B cell (primary cell): ENCODE measurements around the gene DOK5. TPM values are rescaled to one million over a fixed set of nuclear protein-coding genes. Genes with fewer than 3 reads are reported as not detected.

Experiments
- ATAC-seq: fragments of 200-7000 bp; cut with Tn5 transposase; one replicate; pipeline ENCODE4 v1.10.0; 2021; ENCODE audit warnings: low read depth, mild to moderate bottlenecking, moderate number of reproducible peaks, moderate library complexity
- CTCF ChIA-PET: fragments of 350-600 bp; sonication (Branson Sonifier 250); formaldehyde crosslinking; loops from one replicate; lab custom pipeline; 2021; ENCODE audit warnings: antibody characterized with exemption, inconsistent platforms; lab: Charles Lee
- POLR2A ChIA-PET: fragments of 350-600 bp; sonication (Branson Sonifier 250); formaldehyde crosslinking; loops from one replicate; lab custom pipeline; 2021; ENCODE audit warnings: antibody characterized with exemption; lab: Charles Lee
- DNase-seq: peaks from one replicate; pipeline ENCODE4 v3.0.0; 2013
- H2AFZ ChIP-seq: 2 replicates; pipeline ENCODE4 v1.6.1; 2012; ENCODE audit warnings: mild to moderate bottlenecking, low read depth, low read length; ENCODE audit not compliant: insufficient read depth, poor library complexity, severe bottlenecking
- H3K27ac ChIP-seq, 2 donors: 1 replicate in 1 of 2; 2 replicates in 1 of 2; pipeline ENCODE4 v1.5.1; 2012 to 2013; ENCODE audit warnings: low read length in 2 of 2, mild to moderate bottlenecking in 2 of 2, moderate library complexity in 1 of 2
- H3K27me3 ChIP-seq, 4 experiments: fragments of 200-600 bp in 1 of 4; sonication (generic) in 1 of 4; replicated peaks in 1 of 4; 1 replicate in 2 of 4; 2 replicates in 2 of 4; pipeline versions ENCODE4 v1.6.1 to v1.7.0; 2013 to 2016; ENCODE audit warnings: low read length in 3 of 4, mild to moderate bottlenecking in 2 of 4, mixed read lengths in 1 of 4, moderate library complexity in 1 of 4; ENCODE audit not compliant: insufficient read depth in 4 of 4, control insufficient read depth in 3 of 4; ENCODE audit errors: control extremely low read depth in 1 of 4
- H3K36me3 ChIP-seq, 2 experiments: replicated peaks in 1 of 2; 1 replicate in 1 of 2; 2 replicates in 1 of 2; pipeline versions ENCODE4 v1.6.1 to v1.7.1; 2013; ENCODE audit warnings: low read length in 1 of 2; ENCODE audit not compliant: insufficient read depth in 2 of 2, control insufficient read depth in 1 of 2; ENCODE audit errors: control extremely low read depth in 1 of 2, extremely low read depth in 1 of 2
- H3K4me1 ChIP-seq, 2 donors: fragments of 200-600 bp in 1 of 2; sonication (generic) in 1 of 2; 1 replicate in 1 of 2; 2 replicates in 1 of 2; pipeline versions ENCODE4 v1.5.1 to v1.6.1; 2013 to 2017; ENCODE audit warnings: low read length in 2 of 2; ENCODE audit not compliant: control insufficient read depth in 2 of 2, insufficient read depth in 2 of 2
- H3K4me2 ChIP-seq: replicated peaks from 2 replicates; pipeline ENCODE3; 2012; ENCODE audit warnings: mild to moderate bottlenecking, low read depth, low read length; ENCODE audit not compliant: poor library complexity, severe bottlenecking
- H3K4me3 ChIP-seq, 5 experiments: fragments of 200-600 bp in 1 of 5; sonication (generic) in 1 of 5; 1 replicate in 3 of 5; 2 replicates in 2 of 5; pipeline versions ENCODE4 v1.5.1 to v1.7.0; 2011 to 2016; ENCODE audit warnings: low read length in 4 of 5, mild to moderate bottlenecking in 4 of 5, low read depth in 2 of 5, control low read depth in 1 of 5, moderate library complexity in 1 of 5; ENCODE audit not compliant: insufficient read depth in 1 of 5; ENCODE audit errors: control extremely low read depth in 1 of 5, extremely low read depth in 1 of 5
- H3K79me2 ChIP-seq: fragments of 200-600 bp; sonication (generic); one replicate; pipeline ENCODE4 v1.6.0; 2016; ENCODE audit warnings: low read length; ENCODE audit not compliant: control insufficient read depth, insufficient read depth
- H3K9ac ChIP-seq: fragments of 200-600 bp; sonication (generic); 2 replicates; pipeline ENCODE4 v1.6.1; 2017; ENCODE audit warnings: mild to moderate bottlenecking, low read length, moderate library complexity
- H3K9me3 ChIP-seq, 3 donors: one replicate each; pipeline versions ENCODE4 v1.6.1 to v1.7.1; 2013; ENCODE audit warnings: low read length in 2 of 3; ENCODE audit not compliant: control insufficient read depth in 2 of 3, insufficient read depth in 1 of 3; ENCODE audit errors: control extremely low read depth in 1 of 3
- H4K20me1 ChIP-seq: 2 replicates; pipeline ENCODE4 v1.6.0; 2012; ENCODE audit warnings: mild to moderate bottlenecking, low read length; ENCODE audit not compliant: insufficient read depth, control insufficient read depth, poor library complexity, severe bottlenecking
- H3K27ac Mint-ChIP-seq: one replicate; pipeline ENCODE4 v1.8.0; 2021; ENCODE audit warnings: mixed read lengths
- H3K27me3 Mint-ChIP-seq: one replicate; pipeline ENCODE4 v1.8.0; 2021; ENCODE audit warnings: mixed read lengths
- H3K4me1 Mint-ChIP-seq: one replicate; pipeline ENCODE4 v1.8.0; 2021; ENCODE audit warnings: mixed read lengths
- H3K4me3 Mint-ChIP-seq: one replicate; pipeline ENCODE4 v1.8.0; 2021; ENCODE audit warnings: mixed read lengths
- H3K9me3 Mint-ChIP-seq: one replicate; pipeline ENCODE4 v1.8.0; 2022; ENCODE audit warnings: mixed read lengths; ENCODE audit not compliant: insufficient read depth
- EZH2 ChIP-seq: IDR thresholded peaks from 2 replicates; pipeline ENCODE4 v1.6.1; 2012; ENCODE audit warnings: borderline replicate concordance, low read depth, mild to moderate bottlenecking, moderate library complexity, low read length; ENCODE audit not compliant: insufficient read depth, poor library complexity, severe bottlenecking
- WGBS: methylation state at CpG from one replicate; pipeline ENCODE4 v1.1.5; 2013; ENCODE audit warnings: missing lambda C conversion rate; ENCODE audit not compliant: insufficient coverage; 5-methylcytosine and 5-hydroxymethylcytosine counted together
- intact Hi-C: fragments of 100-400 bp; cut with micrococcal nuclease; formaldehyde crosslinking; loops from one replicate; pipeline ENCODE4 v1.10.0; 2022
- polyA plus RNA-seq: library from polyadenylated mRNA; depleted of rRNA; stranded (reverse); fragments of >200 nt; gene quantifications from 2 replicates; pipeline ENCODE4 v1.2.3, GENCODE V29; 2012
- total RNA-seq, 2 donors: library from RNA; stranded (reverse); fragments of 120-200 nt in 1 of 2; gene quantifications; 1 replicate in 1 of 2; 2 replicates in 1 of 2; pipeline versions ENCODE4 v1.2.3 to v1.2.4, GENCODE V29; 2013 to 2022
- TF ChIP-seq, protein P1 (sequence below): fragments of 200-600 bp; IDR thresholded peaks from one replicate; pipeline ENCODE4 v1.8.0; 2022; ENCODE audit warnings: antibody characterized with exemption, mild to moderate bottlenecking

Gene DOK5
- total and polyA plus RNA-seq, 2 donors (not counting 1 experiment from before 2014, with no cell fraction given) = not detected

DNA sequence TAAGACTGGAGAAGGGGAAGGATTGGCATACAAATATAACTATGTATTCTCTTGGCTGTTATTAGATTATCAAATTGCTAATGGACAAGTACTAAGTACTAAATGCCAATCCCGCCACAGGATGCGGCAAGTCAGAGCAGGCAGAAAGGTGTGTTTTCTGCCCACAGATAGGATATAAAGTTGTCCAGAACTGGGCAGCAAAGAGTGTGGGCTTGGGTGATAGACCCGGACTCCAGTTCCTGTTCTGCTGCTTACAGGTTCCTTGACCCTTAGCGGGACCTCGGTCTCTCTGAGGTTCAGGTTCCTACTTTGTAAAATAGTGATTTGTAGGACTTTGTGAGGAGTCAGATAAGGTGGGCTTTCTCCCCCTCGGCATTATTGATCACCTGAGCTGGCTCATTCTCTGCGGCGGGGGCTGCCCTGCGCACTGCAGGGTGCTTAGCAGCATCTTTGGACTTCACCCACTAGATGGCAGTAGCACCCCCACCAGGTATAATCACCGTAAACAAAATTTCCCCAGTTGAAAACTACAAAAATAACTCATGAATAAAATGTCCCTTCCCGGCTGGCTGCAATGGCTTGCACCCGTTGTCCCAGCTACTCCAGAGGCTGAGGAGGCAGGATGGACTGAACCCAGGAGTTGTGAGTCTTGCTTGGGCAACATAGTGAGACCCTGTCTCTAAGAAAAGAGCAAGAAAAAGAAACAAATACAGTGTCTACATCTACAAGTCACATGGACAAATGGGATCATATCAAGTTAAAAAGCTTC lies 193.1 kb downstream of the DOK5 start:
- H3K27ac Mint-ChIP-seq = no peak overlapping the region
- 36% methylated on average over 10 of the region's 12 CpGs for WGBS

DNA sequence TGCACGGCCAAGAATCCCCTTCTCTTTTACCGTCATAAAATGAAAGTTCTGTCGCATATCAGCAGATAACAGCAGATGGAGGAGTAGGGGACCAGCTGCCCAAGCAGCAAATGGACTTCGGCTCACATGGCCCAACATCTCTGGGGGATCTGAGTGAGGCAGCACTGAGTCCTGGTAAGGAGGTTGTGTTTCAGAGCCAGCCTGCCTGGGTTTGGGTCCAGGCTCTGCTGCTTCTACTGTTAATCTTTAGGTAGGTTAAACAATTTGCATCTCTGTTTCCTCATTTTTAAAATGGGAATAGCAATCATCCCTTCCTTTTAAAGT lies 193.6 kb downstream of the DOK5 start:
- Histone ChIP-seq H2AFZ (no peak overlapping the region), H3K4me3 (no peak overlapping the region), H3K9ac (no peak overlapping the region), H3K27me3 (peaks cover 0 to 4% (median 2%) of the 10 kb centered on the region in 4 experiments), H3K9me3 (no peaks in the 10 kb centered on the region), H3K4me1 (peaks cover 0 to 5% of the 10 kb centered on the region in 2 donors), H3K27ac (no peak overlapping the region), H3K79me2 (no peaks in the 10 kb centered on the region), H3K4me2 (no peak overlapping the region), H4K20me1 (no peaks in the 10 kb centered on the region), H3K36me3 (no peaks in the 10 kb centered on the region)
- TF ChIP-seq, protein P1, sequence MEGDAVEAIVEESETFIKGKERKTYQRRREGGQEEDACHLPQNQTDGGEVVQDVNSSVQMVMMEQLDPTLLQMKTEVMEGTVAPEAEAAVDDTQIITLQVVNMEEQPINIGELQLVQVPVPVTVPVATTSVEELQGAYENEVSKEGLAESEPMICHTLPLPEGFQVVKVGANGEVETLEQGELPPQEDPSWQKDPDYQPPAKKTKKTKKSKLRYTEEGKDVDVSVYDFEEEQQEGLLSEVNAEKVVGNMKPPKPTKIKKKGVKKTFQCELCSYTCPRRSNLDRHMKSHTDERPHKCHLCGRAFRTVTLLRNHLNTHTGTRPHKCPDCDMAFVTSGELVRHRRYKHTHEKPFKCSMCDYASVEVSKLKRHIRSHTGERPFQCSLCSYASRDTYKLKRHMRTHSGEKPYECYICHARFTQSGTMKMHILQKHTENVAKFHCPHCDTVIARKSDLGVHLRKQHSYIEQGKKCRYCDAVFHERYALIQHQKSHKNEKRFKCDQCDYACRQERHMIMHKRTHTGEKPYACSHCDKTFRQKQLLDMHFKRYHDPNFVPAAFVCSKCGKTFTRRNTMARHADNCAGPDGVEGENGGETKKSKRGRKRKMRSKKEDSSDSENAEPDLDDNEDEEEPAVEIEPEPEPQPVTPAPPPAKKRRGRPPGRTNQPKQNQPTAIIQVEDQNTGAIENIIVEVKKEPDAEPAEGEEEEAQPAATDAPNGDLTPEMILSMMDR = no peak
- no peak for TF ChIP-seq EZH2
- CTCF ChIA-PET = interaction anchor here (0.8 to 2.3 kb wide), 4 partner anchors 9 to 31 kb away, joined by 4 to 10 read pairs (median 4); no protein-coding TSS in a partner anchor
- POLR2A ChIA-PET = no interaction called here
- H3K27me3 Mint-ChIP-seq = peaks cover 22% of the 10 kb centered on the region
- no peak for ATAC-seq
- no peak overlapping the region for H3K27ac Mint-ChIP-seq
- 74% methylated on average over 4 of the region's 4 CpGs for WGBS
- H3K4me1 Mint-ChIP-seq = peaks cover 4% of the 10 kb centered on the region
- no peak for DNase-seq
- intact Hi-C loops = no loop called here
- no peak overlapping the region for H3K4me3 Mint-ChIP-seq
- H3K9me3 Mint-ChIP-seq = no peaks in the 10 kb centered on the region

More for the DNA sequence above, 193.1 kb downstream of the DOK5 start:
- Mint-ChIP-seq H3K4me1 (peaks cover 4% of the 10 kb centered on the region), H3K27me3 (peaks cover 27% of the 10 kb centered on the region), H3K9me3 (no peaks in the 10 kb centered on the region), H3K4me3 (no peak overlapping the region)
- Histone ChIP-seq H3K79me2 (no peaks in the 10 kb centered on the region), H3K9me3 (no peaks in the 10 kb centered on the region), H3K4me3 (no peak overlapping the region), H2AFZ (no peak overlapping the region), H3K27ac (no peak overlapping the region), H4K20me1 (no peaks in the 10 kb centered on the region), H3K4me2 (no peak overlapping the region), H3K36me3 (no peaks in the 10 kb centered on the region), H3K9ac (no peak overlapping the region), H3K4me1 (peaks cover 0 to 5% of the 10 kb centered on the region in 2 donors), H3K27me3 (peaks cover 0 to 4% (median 2%) of the 10 kb centered on the region in 4 experiments)
- ATAC-seq = no peak
- CTCF ChIA-PET = interaction anchor here (0.6 to 2.3 kb wide), 9 partner anchors 8 to 523 kb away, joined by 3 to 10 read pairs (median 4); no protein-coding TSS in a partner anchor
- POLR2A ChIA-PET = no interaction called here
- TF ChIP-seq EZH2 = no peak
- TF ChIP-seq, protein P1 = peak; percentile 76
- DNase-seq = peak; percentile 36
- intact Hi-C loops = no loop called here
